Measurements from ENCODE around the gene PROC. TPM values are rescaled to one million over a fixed set of nuclear protein-coding genes. Genes with fewer than 3 reads are reported as not detected.

PROC gene
- 4.1 to 5.5 TPM (median 4.7 TPM) in 5 replicates for total RNA-seq (2022; extraction: Qiagen RNA extraction)

DNA sequence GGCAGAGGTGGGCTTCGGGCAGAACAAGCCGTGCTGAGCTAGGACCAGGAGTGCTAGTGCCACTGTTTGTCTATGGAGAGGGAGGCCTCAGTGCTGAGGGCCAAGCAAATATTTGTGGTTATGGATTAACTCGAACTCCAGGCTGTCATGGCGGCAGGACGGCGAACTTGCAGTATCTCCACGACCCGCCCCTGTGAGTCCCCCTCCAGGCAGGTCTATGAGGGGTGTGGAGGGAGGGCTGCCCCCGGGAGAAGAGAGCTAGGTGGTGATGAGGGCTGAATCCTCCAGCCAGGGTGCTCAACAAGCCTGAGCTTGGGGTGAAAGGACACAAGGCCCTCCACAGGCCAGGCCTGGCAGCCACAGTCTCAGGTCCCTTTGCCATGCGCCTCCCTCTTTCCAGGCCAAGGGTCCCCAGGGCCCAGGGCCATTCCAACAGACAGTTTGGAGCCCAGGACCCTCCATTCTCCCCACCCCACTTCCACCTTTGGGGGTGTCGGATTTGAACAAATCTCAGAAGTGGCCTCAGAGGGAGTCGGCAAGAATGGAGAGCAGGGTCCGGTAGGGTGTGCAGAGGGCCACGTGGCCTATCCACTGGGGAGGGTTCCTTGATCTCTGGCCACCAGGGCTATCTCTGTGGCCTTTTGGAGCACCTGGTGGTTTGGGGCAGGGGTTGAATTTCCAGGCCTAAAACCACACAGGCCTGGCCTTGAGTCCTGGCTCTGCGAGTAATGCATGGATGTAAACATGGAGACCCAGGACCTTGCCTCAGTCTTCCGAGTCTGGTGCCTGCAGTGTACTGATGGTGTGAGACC is at the start of gene PROC:
TSS of gene PROC (plus strand) at position 128 of the 812 bp plus-strand sequence. CDS start 1,516 bp downstream, outside the sequence.

DNA sequence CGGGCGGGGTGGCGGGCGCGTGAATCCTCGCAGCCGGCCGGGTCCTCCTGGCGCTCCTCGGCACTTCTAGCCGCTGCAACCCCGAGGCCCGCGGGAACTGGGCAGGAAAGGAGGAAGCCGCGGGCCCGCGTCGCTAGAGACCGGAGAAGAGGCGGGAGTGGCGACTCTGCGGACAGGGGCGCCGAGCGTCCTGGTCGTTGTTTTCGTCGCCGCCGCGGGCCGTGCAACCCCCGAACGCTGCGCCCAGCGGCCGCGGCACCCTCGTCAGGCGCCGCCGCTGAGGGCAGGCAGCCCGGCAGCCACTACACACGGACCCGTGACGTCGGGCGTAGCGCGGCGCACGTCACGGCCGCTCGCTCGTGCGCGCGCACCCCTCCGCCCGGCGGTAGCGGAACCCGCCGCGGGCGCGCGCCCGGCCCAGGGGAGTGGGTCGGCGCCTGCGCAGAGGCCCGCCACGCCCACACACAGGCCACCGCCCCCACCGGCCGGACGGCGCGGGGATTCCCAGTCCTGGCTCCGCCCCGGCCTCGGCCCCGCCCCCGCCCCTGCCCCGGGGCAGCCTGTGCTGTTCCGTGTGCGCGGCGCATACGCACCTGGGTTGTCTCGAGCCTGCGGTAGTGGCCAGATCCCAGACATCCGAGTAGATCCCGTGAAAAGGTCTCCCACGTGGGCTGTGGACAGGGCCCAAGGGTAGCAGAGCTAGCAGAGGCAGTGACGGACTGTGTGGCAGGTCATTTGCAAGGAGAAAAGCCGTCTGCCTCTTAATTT is 30.4 kb upstream of the PROC start, which contains the start of gene MAP3K2:
TSS of gene MAP3K2 (minus strand) at position 321 of the 768 bp plus-strand sequence. CDS start 44,846 bp downstream, outside the sequence.

Other genes with a start within 250 kb of the PROC start
- 3.2 to 4.2 TPM (median 3.7 TPM) in 5 replicates for gene CYP27C1, start 198.1 kb upstream of the PROC start, total RNA-seq (2022; extraction: Qiagen RNA extraction)
- 39.2 to 48.3 TPM (median 42.6 TPM) in 5 replicates for gene ERCC3, start 124.3 kb upstream of the PROC start, total RNA-seq (2022; extraction: Qiagen RNA extraction)
- gene MAP3K2, start 30.5 kb upstream of the PROC start, total RNA-seq (2022; extraction: Qiagen RNA extraction) = 11.6 to 21.5 TPM (median 20.2 TPM) in 5 replicates
- 34.5 to 47.8 TPM (median 38.7 TPM) in 5 replicates for gene IWS1, start 108.1 kb downstream of the PROC start, total RNA-seq (2022; extraction: Qiagen RNA extraction)
- 0.12 to 0.31 TPM (median 0.21 TPM) in 5 replicates for gene MYO7B, start 117.3 kb downstream of the PROC start, total RNA-seq (2022; extraction: Qiagen RNA extraction)
- 0.11 TPM in 1 of 5 replicates, not detected in the others for gene GPR17, start 227.7 kb downstream of the PROC start, total RNA-seq (2022; extraction: Qiagen RNA extraction)